SH-SY5Y (cell line): Measurements from ENCODE around the gene KBTBD13.

ENCODE experiments used
- GATA2 ChIP-seq: IDR thresholded peaks from 2 replicates; pipeline ENCODE4 v1.6.1; 2011; ENCODE audit warnings: mild to moderate bottlenecking, low read depth, low read length
- GATA3 ChIP-seq: IDR thresholded peaks from 2 replicates; pipeline ENCODE4 v1.6.1; 2011; ENCODE audit warnings: low read depth, mild to moderate bottlenecking, low read length, moderate library complexity

Gene KBTBD13

DNA sequence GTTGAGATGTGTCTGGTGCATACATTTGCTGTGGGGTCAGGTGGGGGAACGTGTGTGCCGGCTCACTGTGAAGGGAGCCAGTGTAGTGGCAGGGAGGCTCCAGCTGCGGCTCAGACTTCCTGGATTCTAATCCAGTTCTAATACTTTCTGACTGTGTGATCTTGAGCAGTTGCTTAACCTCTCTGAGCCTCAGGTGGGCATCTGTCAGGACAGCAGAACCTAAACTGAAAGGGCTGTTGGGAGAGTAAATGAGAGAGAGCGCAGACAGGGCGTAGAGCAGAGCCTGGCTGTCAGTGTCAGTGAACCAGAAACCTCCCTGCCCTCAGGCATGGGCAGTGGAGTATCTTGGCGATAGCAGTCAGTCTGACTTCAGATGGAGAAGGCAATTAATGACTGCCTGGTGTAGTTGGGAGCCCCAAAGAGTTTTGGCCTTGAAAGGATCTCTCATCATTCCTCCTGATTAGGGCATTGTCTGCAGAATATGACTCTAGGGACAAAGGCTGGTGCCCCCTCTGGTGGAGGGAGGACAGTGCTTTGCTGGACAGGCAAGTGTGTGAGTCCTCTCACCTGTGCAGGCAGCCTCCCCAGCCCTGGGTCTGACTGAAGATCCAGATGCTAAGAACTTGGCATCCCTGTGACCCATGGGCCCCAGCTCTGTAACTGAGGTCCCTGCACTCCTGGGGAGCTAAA lies 9.6 kb downstream of the KBTBD13 start:
- TF ChIP-seq GATA2: no peak
- no peak for TF ChIP-seq GATA3

DNA sequence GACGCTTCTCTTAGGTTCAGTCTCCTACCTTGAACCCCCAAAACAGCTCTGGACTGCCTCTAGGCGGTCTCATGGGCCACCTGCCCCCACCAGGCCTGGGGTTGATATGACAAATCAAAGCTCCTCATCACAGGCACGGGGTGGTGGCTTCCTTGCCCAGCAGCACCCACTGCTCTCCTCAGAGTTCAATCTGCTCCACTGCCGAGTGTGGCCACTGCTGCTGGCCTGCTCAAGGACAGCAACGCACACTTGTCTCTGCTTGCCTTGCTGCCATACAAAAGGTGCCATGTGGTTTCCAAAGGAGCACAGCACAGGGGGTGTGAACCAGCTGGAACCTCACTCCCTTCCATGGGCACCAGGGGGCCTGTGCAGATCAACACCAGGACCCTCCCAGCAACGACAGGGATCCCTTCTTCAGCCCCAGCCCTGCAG lies 10.2 kb downstream of the KBTBD13 start:
- TF ChIP-seq GATA3: no peak
- no peak for TF ChIP-seq GATA2

DNA sequence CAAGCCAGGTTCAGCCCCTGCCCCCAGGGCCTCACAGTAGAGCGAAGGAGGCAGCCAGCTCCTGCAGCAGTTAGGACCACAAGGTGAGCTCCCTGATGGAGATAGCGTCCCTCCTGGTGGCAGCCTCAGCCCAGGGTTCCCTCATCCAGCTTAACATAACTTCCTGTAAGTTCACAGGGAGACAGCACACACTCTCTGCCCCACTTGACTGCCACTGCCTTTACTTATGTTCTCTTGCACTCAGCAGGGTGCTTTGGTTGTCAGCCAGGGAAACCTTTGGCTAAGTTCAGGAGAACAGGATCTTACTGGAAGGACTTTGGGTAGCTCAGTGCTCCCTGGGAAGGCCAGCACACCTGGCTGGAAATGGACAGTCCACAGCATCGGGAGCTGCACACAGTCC lies 10.9 kb downstream of the KBTBD13 start:
- no peak for TF ChIP-seq GATA3
- no peak for TF ChIP-seq GATA2

DNA sequence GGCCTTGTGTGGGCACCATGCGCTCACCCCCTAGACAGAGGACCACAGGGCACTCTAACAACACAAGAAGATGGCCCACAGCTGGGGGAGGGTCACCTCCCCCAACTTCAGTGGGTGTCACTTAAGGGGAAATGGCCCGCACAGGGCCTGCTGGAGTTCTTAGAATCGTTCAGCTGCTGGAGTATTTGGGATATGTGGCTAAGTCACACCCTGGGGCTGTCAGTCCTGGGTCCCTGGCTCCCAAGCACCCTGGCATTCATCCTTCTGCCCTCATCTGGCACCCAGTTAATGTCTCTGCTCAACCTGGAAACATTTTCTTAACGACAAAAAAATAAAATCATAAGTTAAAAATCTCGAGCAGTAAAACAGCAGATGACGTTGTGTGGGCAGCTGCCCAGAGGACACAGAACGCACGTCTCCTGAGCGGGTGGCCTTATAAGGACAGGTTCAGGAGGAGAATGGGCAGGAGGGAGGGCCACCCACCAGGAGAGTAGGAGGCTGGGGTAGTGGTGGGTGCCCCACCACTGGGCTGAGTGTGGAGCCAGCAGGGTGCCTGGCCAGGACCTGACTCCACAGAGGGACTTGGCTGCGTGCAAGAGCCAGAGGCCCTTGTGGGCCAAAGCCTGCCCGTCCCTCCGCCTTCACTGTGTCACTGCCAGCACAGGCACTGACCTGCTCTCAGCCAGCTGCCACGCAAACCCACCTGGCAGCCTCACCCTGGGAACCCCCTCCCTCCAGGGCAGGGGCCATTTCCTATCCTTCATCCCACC lies 11.5 kb downstream of the KBTBD13 start:
- no peak for TF ChIP-seq GATA2
- TF ChIP-seq GATA3: no peak

DNA sequence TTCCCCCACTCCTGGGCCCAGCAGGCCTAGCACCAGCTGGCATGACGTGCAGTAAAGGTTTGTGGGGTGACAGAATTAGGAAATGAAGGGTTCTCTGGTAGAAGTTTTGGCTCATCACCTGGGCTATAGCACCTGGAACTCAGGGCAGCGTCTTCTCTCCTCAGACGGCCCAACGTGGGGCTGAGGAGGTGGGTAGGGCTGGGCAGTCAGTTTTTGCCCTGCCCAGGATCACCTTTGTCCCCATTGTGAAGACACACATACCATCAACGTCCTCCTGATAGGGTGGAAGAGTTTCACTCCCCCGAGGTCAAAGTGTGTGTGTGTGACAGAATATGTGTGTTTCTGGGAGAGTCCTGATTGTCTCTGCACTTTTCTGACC lies 12.1 kb downstream of the KBTBD13 start:
- no peak for TF ChIP-seq GATA2
- TF ChIP-seq GATA3: no peak

DNA sequence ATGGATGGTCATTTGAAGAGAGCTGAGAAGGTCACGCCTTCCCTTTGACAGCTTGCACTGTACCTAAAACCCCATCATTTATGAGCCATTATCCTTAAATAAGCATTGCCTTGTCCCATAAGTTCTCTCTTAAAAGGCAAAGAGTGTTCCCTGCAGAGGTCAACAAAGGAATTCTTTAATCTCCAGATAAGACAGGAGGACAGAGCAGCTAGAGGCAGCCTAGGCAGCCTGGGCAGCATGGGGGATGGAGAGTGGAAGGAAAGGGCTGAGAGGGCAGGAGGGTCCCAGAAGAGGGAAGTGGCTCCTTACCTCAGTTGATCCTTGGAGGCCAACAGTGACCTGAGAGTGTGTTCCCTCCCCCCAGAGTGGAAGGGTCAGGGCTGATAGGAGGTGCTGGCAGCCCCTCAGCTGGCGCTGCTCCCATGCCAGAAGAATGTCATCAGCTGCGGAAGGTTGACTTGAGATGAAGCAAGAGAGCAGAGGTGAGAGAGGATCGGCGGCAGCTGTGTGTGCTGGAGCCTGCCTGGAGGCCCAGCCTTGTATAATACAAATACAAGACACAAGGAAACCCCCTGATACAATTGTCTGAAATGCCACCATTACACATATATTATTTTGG lies 12.8 kb downstream of the KBTBD13 start:
- no peak for TF ChIP-seq GATA3
- TF ChIP-seq GATA2: no peak

DNA sequence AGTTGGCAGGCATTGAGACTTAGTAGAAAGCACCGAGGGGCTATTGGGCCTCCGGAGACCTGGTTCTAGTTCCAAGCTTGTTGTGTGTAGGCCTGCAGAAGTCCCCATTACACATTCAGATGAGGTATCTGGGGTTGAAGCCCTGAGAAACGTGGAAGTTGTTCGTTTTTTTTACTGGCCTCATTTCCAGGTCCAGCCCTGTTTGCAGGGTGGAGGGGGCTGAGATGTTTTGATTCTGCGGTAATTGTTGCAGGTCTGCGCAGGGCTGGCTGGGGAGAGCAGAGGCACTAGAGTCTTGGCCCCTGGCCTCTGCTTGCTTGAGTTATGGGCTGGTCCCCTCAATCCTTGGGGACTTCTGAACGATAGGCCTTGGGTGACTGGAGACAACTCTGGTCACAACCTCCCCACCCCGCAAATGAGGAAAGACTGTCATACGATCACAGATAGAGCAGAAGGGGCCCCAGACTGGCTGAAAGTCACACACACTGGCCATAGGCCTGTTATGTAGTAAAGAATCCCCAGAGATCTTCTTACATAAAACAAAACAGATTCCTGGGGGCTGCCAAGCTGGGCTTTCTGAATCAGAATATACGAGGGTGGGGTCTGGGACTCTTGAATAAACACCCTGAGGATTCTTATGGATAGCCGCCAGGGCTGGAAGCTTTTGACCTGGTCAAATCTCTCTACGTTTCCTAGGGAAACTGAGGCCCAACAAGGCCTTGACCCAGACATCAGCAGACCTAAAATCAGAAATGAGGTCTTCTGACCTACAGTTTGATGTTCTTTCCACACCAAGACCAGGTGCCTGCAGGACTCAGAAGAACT lies 15.6 kb downstream of the KBTBD13 start:
- TF ChIP-seq GATA3: no peak
- no peak for TF ChIP-seq GATA2

DNA sequence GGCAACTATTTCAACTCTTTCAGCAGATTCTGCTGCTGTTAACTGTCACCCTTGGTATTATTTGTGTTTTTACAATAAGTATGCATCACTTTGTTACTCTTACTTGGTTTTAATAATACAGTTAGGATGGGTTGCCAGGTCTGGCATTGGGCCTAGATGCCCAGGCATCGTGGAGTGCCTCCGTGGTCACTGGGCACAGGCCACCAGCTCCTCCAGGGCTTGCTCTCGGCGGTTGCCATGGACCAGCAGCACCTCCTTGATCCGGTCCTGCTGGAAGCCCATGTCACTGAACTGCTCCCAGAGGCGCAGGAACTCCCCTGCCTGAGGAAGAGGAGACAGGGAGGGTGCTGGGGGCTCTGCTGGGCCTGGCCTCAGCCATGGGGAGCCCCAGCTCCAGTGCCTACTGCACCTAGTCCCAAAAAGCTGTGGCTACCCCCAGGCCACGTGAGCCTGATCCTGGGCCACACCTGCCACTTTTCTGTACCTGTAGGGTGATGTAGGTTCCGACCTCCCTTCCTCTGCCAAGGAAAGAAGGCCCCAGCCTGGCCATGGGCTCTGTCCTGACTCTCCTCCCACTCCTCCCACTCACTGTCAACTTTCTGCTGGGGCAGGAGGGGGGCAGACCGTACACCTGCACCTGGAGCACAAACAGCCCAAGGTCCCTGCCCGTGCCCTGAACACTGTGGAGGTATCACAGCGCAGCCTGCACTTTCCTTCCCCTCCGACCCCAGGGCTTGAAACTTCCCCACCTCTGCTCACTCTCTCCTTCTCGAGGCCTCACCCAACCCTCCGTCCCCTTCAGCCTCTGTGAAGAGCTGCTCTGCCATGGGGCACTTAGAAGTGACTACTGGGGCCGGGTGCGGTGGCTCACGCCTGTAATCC lies 16.6 kb downstream of the KBTBD13 start:
- TF ChIP-seq GATA2 (no peak), GATA3 (no peak)

DNA sequence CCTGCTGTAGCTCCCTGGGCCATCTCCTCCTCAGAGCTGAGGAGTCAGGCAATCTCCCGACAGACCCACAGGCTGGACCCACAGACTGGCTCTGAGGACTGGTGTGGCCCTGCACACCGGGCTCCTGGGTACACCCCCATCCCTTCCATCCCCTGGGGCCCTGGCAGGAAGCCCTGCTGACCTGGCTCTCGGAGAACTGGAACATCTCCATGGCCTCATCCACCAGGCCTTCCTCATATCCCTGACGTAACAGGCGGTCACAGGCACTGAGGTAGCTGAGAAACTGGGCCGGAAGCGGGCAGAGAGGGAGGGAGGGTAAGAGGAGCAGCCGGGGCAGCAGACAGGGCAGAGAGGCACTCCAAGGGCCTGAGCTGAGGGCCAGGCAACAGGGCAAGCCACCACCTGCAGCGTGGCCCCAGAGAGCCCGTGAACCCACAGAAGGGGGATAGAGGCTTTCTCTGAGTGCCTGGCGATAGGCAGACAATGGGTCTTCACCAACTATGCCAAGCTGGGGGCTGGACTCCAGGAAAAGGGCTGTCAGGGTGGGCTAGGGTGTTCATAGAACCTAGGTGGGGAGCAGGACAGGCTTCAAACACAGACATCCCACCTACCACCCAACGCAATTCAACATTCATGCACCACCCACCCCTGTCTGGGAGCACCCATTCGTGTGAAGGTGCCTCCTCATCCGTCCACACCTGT lies 17.9 kb downstream of the KBTBD13 start:
- TF ChIP-seq GATA3 (no peak), GATA2 (no peak)

DNA sequence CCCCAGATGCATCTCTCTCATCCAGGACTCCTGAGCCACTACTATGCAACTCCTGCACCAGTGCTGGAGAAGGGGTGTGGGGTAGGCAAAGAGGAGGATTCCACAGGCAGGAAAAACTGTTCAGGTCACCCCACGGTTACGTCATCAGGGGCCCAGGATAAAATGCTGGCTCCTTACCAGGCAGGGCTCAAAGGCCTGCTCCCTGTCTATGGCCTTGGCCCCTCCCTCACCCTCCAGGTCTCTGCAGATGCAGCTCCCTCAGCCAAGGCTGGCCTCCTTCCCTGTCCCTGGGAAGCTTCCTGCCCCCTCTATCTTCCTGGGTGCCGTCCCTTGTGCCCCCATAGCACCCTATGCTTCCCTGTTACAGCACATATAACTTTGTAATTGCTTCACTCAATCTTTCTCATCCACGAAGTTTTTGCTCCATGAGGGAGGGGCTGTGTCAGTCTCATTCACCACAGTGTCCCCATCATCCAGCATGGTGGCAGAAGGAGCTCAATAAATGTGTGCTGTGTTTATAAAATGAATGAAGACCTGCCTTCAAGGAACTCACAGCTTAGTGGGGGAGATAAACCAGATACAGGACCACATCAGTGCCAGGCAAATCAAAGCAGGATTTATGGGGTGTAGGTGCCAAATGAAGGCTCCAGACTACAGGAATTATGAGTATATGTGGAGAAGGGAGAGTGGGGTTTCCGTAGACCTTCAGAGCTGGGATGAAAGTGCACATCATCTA lies 18.6 kb downstream of the KBTBD13 start:
- TF ChIP-seq GATA3: no peak
- no peak for TF ChIP-seq GATA2

DNA sequence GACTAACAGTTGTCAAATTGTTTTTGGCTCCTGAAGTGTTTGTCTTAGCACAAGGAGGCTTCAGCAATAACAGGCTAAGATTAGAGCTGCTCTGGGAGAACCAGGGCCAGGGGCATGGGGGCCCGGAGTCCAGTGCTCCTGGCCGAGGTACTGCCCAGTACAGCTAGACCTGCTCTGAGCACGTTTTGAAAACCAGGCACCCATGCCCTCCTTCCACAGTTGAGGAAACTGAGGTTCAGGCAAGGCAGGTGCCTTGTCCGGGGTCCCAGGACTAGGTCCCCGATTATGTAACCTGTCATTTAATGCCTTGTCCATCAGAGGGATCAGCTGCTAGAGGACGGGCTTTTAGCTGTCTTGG lies 19.2 kb downstream of the KBTBD13 start:
- TF ChIP-seq GATA3: no peak
- no peak for TF ChIP-seq GATA2
